NCI-H226 (cell line): Measurements from ENCODE around the gene CAT.

Experiments
- DNase-seq: peaks from one replicate; pipeline ENCODE4 v3.0.0-alpha.2; 2015

Gene CAT

GRCh38 chr11:34461215-34461614 lies 22.5 kb downstream of the CAT start:
- no peak for DNase-seq

- DNase-seq, result no peak
Measured at GRCh38 chr11:34464591-34465051, 25.9 kb downstream of the CAT start.

GRCh38 chr11:34466802-34467488 lies 28.2 kb downstream of the CAT start:
- no peak for DNase-seq

- no peak for DNase-seq
Measured at GRCh38 chr11:34468209-34468841, 29.6 kb downstream of the CAT start.

- DNase-seq, result no peak
Measured at GRCh38 chr11:34473603-34474169, 35.0 kb downstream of the CAT start.

GRCh38 chr11:34475656-34476055 lies 36.9 kb downstream of the CAT start:
- no peak for DNase-seq

GRCh38 chr11:34476849-34477248 lies 38.1 kb downstream of the CAT start:
- no peak for DNase-seq

GRCh38 chr11:34478845-34479663 lies 40.3 kb downstream of the CAT start:
- no peak for DNase-seq

GRCh38 chr11:34480314-34480713 lies 41.6 kb downstream of the CAT start:
- DNase-seq, result no peak

GRCh38 chr11:34481307-34481706 lies 42.6 kb downstream of the CAT start:
- no peak for DNase-seq

GRCh38 chr11:34483106-34483874 lies 44.6 kb downstream of the CAT start:
- no peak for DNase-seq

- DNase-seq, result no peak
Measured at GRCh38 chr11:34487430-34487829, 48.7 kb downstream of the CAT start.

GRCh38 chr11:34488855-34489557 lies 50.3 kb downstream of the CAT start:
- no peak for DNase-seq

GRCh38 chr11:34490304-34490703 lies 51.6 kb downstream of the CAT start:
- DNase-seq, result no peak

- DNase-seq, result no peak
Measured at GRCh38 chr11:34492806-34493414, 54.2 kb downstream of the CAT start.

GRCh38 chr11:34493468-34493867 lies 54.7 kb downstream of the CAT start:
- no peak for DNase-seq

GRCh38 chr11:34493926-34494595 lies 55.3 kb downstream of the CAT start:
- no peak for DNase-seq

- DNase-seq, result no peak
Measured at GRCh38 chr11:34495239-34495723, 56.5 kb downstream of the CAT start.

- peak; percentile 19 for DNase-seq
Measured at GRCh38 chr11:34495724-34496377, 57.1 kb downstream of the CAT start.
